ENCODE results near the gene SULT2A1.
A peak's percentile ranks its signal among the peaks of the same experiment; 100 is the strongest.
"Not testable (repeated sequence)": the region's sequence is repeated elsewhere in the genome, so short reads cannot be mapped to it uniquely, and the experiment has no call there.

Gene SULT2A1

GRCh38 chr19:47859838-47860237 lies 26.3 kb downstream of the SULT2A1 start:
- DNase-seq: not testable (repeated sequence)

GRCh38 chr19:47858646-47859285 lies 27.3 kb downstream of the SULT2A1 start, which contains the start of gene TPRX2:
Gene TPRX2, plus strand, starts transcription at chr19:47859235. Its CDS starts 12 bp downstream, at chr19:47859247.
- DNase-seq: not testable (repeated sequence)

- DNase-seq: not testable (repeated sequence)
Measured at GRCh38 chr19:47858231-47858630, 27.9 kb downstream of the SULT2A1 start.

DNA sequence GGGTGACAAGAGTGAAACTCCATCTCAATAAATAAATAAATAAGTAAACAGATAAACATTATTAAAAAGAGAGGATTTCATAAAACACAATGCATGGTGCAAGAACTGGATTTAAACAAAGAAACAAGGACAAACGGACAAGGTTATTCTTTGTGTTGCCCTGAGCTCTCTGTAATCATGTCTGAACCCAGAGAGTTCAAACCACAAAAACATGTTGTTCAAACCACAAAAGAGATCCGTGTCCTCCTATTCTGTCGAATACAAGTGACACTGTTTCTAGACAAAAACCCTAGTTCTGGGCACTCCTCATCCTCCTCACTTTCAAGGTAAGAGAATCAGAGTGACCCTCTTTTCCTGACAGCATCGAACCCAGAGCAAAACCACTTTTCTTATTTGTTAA lies 31.7 kb downstream of the SULT2A1 start:
- no peak for DNase-seq

DNA sequence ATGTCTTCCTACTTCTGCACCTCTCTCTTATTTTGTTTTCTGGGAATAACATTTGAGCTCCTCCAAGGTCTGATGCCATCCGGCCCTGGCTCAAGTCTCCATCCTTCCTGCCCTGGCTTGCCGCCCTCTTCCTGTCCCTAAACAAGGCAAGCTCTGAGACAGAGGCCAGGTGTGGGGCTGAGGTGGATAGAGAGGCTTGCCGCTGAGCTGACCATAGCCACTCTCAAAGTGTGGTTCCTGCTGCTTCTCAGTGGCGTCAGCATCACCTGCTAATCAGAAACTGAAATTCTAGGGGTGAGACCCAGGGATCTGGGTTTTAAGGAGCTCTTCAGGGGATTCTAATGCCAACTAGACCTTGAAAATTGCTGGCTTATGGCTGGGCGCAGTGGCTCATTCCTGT lies 33.1 kb downstream of the SULT2A1 start:
- no peak for DNase-seq

DNA sequence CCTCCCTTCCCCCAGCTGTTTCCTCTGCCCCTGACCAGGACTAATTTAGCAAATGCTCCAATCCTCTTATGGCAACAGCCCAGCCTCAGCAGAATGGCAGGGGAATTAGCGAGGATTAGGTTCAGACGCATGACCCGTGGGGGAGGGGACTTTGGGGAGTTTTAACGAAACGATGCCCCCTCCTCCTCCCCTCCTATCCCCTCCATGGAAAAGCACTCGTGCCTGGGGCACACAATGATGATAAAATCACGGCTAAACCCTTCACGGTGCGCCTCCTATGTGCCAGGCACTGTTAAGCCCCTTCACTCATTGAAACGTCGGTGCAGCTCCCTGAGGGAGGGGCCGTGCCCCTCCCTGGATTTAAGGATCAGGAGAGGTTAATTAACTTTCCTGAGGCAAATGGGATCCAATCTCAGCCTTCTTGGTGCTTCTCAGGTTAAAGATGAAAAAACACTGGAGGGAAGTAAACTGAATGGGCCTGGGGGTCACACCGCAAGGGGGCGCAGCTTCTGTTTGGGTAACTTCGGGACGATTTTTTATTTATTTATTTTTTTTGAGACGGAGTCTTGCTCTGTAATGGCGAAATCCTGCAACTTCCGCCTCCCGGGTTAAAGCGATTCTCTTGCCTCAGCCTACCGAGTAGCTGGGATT lies 37.2 kb downstream of the SULT2A1 start:
- DNase-seq: peak in 1 of 2 experiments; percentile 23

- no peak for DNase-seq
Measured at GRCh38 chr19:47848425-47848822, 37.7 kb downstream of the SULT2A1 start.

DNA sequence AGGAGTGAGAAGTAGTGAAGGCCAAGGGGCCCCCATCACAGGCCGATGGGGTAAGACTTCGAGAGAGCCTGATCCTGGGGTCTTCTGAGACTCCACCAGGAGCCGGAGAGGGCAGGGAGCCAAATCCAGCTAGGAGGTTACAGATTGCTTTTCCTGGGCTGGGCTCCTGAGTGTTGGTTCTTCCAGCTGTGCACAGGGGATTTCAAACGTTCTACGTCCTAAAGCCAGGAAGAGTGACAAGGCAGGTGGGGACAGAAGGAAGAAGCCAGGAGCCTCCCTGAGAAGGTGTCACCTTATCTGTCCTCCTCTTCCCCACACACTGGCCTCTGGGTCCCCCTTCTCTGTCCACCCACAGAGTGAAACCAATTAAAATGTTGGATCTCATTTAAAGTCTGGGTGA lies 43.2 kb downstream of the SULT2A1 start:
- no peak for DNase-seq

DNA sequence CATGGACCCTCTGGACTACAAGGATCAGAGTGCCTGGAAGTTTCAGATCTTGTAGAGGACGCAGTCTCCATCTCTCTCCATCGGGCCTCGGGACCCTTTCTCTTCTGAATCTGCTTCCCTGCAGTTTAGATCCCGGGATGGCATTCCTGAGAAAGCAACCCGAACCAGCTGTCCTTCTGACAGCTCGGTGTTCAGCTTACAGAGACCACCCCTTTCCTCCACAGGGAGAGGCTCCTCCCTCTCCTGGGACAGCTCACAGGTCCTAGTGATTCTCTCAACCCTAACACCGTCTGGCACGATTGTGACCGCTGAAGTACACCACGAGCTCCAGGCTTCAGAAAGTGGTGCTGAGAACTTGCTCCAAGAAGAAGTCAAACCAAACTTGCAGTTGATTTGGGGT lies 46.2 kb downstream of the SULT2A1 start:
- no peak for DNase-seq

GRCh38 chr19:47839411-47839810 lies 46.7 kb downstream of the SULT2A1 start:
- DNase-seq: no peak

GRCh38 chr19:47836038-47836437 lies 50.1 kb downstream of the SULT2A1 start:
- DNase-seq: no peak

DNA sequence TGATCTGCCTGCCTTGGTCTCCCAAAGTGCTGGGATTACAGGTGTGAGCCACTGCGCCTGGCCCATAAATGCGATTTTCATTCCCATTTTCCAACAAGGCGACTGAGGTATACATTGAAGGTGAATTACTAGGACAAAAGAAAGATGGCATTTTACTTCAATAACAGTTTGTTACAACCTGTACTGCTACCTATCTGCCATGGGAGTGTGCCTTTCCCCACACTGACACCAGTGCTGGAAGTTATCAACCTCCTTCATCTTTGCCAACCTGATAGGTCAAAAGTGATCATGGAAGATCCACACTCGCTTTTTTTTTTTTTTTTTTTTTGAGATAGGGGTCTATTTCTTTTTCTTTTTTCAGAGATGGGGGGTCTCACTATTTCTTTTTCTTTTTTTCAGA lies 53.4 kb downstream of the SULT2A1 start:
- DNase-seq: no peak

DNA sequence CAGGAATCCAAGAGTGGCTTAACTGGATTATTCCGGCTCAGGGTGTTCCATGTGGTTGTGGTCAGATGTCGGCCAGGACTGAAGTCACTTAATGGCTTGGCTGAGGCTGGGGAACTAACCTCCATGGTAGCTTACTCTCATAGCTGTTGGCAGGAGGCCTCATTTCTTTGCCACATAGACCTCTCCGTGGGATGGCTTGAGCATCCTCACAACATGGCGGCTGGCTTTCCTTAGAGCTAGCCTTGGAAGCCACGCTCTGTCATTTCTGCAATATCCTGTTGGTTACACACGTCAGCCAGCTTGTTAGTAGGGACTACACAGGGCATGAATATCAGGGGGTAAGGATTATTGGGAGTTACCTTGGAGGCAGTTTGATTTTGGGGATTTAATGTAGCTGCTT lies 59.3 kb downstream of the SULT2A1 start:
- no peak for DNase-seq

DNA sequence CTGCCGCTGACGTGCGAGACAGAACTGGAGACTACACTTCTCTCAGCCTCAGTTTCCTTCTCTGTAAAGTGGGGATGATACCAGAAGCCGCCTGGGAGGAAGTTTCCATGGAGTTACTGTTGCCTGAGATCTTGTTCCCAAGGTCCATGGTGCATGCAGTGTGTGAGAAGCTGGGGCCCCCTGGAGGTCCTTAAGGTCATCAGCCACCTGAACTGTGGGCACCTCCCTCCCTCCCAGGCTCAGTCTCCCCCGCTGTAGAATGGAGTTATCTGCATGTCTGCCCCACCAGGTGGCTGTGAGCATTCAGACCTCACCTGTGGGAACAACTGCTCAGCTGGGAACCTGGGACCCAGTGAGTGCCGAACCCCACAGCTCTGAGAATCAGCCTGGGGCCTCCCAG lies 61.7 kb downstream of the SULT2A1 start:
- DNase-seq: no peak

GRCh38 chr19:47821460-47822020 lies 64.6 kb downstream of the SULT2A1 start, which contains the start of gene CRX:
Gene CRX, plus strand, starts transcription at chr19:47821937. Its CDS starts 12,507 bp downstream, at chr19:47834444.
- no peak for DNase-seq

Measured in stimulated activated CD4-positive, alpha-beta T cell treated with anti-CD3 and anti-CD28 coated beads, Interleukin-4, amount 100 ng/mL, for 4 hours (primary cell).